ENCODE data around the gene RPP40. TPM values are rescaled to one million over a fixed set of nuclear protein-coding genes. Genes with fewer than 3 reads are reported as not detected.

The RPP40 gene
- total RNA-seq, 1 experiment from 2014 or later, result 25.9 TPM

GRCh38 chr6:4948781-4949450, 54.9 kb downstream of the RPP40 start:
- H3K4me3 ChIP-seq (ENCODE audit: low read depth in 2 of 2, low read length in 2 of 2), result no peak overlapping the region
- H3K27ac ChIP-seq (ENCODE audit: low read length), result no peak overlapping the region
- no TSS peak for BruUV-seq (replicated peaks)
- DNase-seq (ENCODE audit: low read depth, low spot score) (no peak), ATAC-seq (no peak)
- TF ChIP-seq SIN3A (IDR thresholded peaks at IDR 0.05; ENCODE audit: borderline replicate concordance, insufficient read depth, low read depth, low read length) (no peak), TCF7L2 (IDR thresholded peaks at IDR 0.05; ENCODE audit: low read depth, low read length) (no peak)
- TF ChIP-seq, protein P1, sequence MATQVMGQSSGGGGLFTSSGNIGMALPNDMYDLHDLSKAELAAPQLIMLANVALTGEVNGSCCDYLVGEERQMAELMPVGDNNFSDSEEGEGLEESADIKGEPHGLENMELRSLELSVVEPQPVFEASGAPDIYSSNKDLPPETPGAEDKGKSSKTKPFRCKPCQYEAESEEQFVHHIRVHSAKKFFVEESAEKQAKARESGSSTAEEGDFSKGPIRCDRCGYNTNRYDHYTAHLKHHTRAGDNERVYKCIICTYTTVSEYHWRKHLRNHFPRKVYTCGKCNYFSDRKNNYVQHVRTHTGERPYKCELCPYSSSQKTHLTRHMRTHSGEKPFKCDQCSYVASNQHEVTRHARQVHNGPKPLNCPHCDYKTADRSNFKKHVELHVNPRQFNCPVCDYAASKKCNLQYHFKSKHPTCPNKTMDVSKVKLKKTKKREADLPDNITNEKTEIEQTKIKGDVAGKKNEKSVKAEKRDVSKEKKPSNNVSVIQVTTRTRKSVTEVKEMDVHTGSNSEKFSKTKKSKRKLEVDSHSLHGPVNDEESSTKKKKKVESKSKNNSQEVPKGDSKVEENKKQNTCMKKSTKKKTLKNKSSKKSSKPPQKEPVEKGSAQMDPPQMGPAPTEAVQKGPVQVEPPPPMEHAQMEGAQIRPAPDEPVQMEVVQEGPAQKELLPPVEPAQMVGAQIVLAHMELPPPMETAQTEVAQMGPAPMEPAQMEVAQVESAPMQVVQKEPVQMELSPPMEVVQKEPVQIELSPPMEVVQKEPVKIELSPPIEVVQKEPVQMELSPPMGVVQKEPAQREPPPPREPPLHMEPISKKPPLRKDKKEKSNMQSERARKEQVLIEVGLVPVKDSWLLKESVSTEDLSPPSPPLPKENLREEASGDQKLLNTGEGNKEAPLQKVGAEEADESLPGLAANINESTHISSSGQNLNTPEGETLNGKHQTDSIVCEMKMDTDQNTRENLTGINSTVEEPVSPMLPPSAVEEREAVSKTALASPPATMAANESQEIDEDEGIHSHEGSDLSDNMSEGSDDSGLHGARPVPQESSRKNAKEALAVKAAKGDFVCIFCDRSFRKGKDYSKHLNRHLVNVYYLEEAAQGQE (IDR thresholded peaks at IDR 0.05; ENCODE audit: insufficient read depth in 1 of 2, low read depth in 2 of 2, low read length in 1 of 2), result no peak
- TF ChIP-seq, protein P2, sequence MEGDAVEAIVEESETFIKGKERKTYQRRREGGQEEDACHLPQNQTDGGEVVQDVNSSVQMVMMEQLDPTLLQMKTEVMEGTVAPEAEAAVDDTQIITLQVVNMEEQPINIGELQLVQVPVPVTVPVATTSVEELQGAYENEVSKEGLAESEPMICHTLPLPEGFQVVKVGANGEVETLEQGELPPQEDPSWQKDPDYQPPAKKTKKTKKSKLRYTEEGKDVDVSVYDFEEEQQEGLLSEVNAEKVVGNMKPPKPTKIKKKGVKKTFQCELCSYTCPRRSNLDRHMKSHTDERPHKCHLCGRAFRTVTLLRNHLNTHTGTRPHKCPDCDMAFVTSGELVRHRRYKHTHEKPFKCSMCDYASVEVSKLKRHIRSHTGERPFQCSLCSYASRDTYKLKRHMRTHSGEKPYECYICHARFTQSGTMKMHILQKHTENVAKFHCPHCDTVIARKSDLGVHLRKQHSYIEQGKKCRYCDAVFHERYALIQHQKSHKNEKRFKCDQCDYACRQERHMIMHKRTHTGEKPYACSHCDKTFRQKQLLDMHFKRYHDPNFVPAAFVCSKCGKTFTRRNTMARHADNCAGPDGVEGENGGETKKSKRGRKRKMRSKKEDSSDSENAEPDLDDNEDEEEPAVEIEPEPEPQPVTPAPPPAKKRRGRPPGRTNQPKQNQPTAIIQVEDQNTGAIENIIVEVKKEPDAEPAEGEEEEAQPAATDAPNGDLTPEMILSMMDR (IDR thresholded peaks at IDR 0.05), result no peak
- no peaks in the 10 kb centered on the region; the same call in 1 of the 2 replicates for H3K36me3 ChIP-seq (ENCODE audit: control insufficient read depth, insufficient read depth, low read length)
- H3K9me3 ChIP-seq (ENCODE audit: control insufficient read depth, insufficient read depth, low read depth, low read length), result no peaks in the 10 kb centered on the region
- intact Hi-C loops (cut with micrococcal nuclease; ENCODE audit: unreplicated experiment) (no loop called here), in situ Hi-C loops (cut with HindIII; ENCODE audit: low pct_unique_long_range_greater_than_20kb, low sequenced_read_pairs) (no loop called here)
- H3K4me1 ChIP-seq (ENCODE audit: control insufficient read depth, insufficient read depth, low read length), result no peaks in the 10 kb centered on the region
- ChIA-PET CTCF (no interaction called here), POLR2A (no interaction called here)
- H3K27me3 ChIP-seq (ENCODE audit: control insufficient read depth, insufficient read depth, low read length), result no peaks in the 10 kb centered on the region

- Histone ChIP-seq H3K4me3 (ENCODE audit: low read depth in 2 of 2, low read length in 2 of 2) (no peak overlapping the region), H3K4me1 (ENCODE audit: control insufficient read depth, insufficient read depth, low read length) (peaks cover 6% of the 10 kb centered on the region; the same call in 1 of the 2 replicates), H3K27me3 (ENCODE audit: control insufficient read depth, insufficient read depth, low read length) (no peaks in the 10 kb centered on the region), H3K9me3 (ENCODE audit: control insufficient read depth, insufficient read depth, low read depth, low read length) (no peaks in the 10 kb centered on the region), H3K36me3 (ENCODE audit: control insufficient read depth, insufficient read depth, low read length) (peaks cover 4% of the 10 kb centered on the region; the same call in 1 of the 2 replicates), H3K27ac (ENCODE audit: low read length) (no peak overlapping the region)
- in situ Hi-C loops (cut with HindIII; ENCODE audit: low pct_unique_long_range_greater_than_20kb, low sequenced_read_pairs) (no loop called here), intact Hi-C loops (cut with micrococcal nuclease; ENCODE audit: unreplicated experiment) (no loop called here)
- CTCF ChIA-PET, result no interaction called here
- DNase-seq (ENCODE audit: low read depth, low spot score) (no peak), ATAC-seq (no peak)
- BruUV-seq (replicated peaks), result no TSS peak
- POLR2A ChIA-PET, result no interaction called here
- TF ChIP-seq TCF7L2 (IDR thresholded peaks at IDR 0.05; ENCODE audit: low read depth, low read length) (no peak), SIN3A (IDR thresholded peaks at IDR 0.05; ENCODE audit: borderline replicate concordance, insufficient read depth, low read depth, low read length) (no peak), POLR2AphosphoS5 (IDR thresholded peaks at IDR 0.05; ENCODE audit: low read depth, low read length) (no peak)
- TF ChIP-seq, protein P1 (IDR thresholded peaks at IDR 0.05; ENCODE audit: insufficient read depth in 1 of 2, low read depth in 2 of 2, low read length in 1 of 2), result no peak
- TF ChIP-seq, protein P2 (IDR thresholded peaks at IDR 0.05), result no peak
Measured at GRCh38 chr6:4947716-4948115, 56.1 kb downstream of the RPP40 start.

Data from Panc1 (cell line).